Neural cell (in vitro differentiated cells): Measurements from ENCODE around the gene ZC2HC1B.
"Not testable (repeated sequence)": the region's sequence is repeated elsewhere in the genome, so short reads cannot be mapped to it uniquely, and the experiment has no call there.

Experiments
- EP300 ChIP-seq: fragments of 450-650 bp; conservative IDR thresholded peaks from 2 replicates; pipeline ENCODE4 v1.6.1; 2014; ENCODE audit warnings: antibody characterized with exemption, mild to moderate bottlenecking, moderate library complexity; ENCODE audit not compliant: poor library complexity, severe bottlenecking
- EZH2 ChIP-seq: fragments of 200-600, 300-800 bp; shearing (Covaris generic), sonication (generic); IDR thresholded peaks from 2 replicates; pipeline ENCODE4 v1.6.1; 2014; ENCODE audit warnings: antibody characterized with exemption, low read length, borderline replicate concordance, mild to moderate bottlenecking; ENCODE audit not compliant: insufficient read depth, poor library complexity, severe bottlenecking
- MXI1 ChIP-seq: fragments of 450-650 bp; conservative IDR thresholded peaks from 2 replicates; pipeline ENCODE4 v1.6.1; 2014; ENCODE audit warnings: antibody characterized with exemption, mild to moderate bottlenecking; ENCODE audit not compliant: poor library complexity, severe bottlenecking
- POLR2AphosphoS5 ChIP-seq: IDR thresholded peaks from 2 replicates; pipeline ENCODE4 v1.6.1; 2012
- REST ChIP-seq: IDR thresholded peaks from 2 replicates; pipeline ENCODE4 v1.6.1; 2012; ENCODE audit warnings: borderline replicate concordance
- SMC3 ChIP-seq: fragments of 450-650 bp; conservative IDR thresholded peaks from 2 replicates; pipeline ENCODE4 v1.6.1; 2014; ENCODE audit warnings: antibody characterized with exemption, mild to moderate bottlenecking, moderate library complexity; ENCODE audit not compliant: poor library complexity
- TAF1 ChIP-seq: IDR thresholded peaks from 2 replicates; pipeline ENCODE4 v1.6.1; 2012; ENCODE audit warnings: low read depth
- TF ChIP-seq, protein P1 (sequence below): fragments of 450-650 bp; IDR thresholded peaks from 2 replicates; pipeline ENCODE4 v1.5.1; 2014; ENCODE audit warnings: antibody characterized with exemption, mild to moderate bottlenecking, moderate library complexity; ENCODE audit not compliant: poor library complexity, severe bottlenecking

DNA sequence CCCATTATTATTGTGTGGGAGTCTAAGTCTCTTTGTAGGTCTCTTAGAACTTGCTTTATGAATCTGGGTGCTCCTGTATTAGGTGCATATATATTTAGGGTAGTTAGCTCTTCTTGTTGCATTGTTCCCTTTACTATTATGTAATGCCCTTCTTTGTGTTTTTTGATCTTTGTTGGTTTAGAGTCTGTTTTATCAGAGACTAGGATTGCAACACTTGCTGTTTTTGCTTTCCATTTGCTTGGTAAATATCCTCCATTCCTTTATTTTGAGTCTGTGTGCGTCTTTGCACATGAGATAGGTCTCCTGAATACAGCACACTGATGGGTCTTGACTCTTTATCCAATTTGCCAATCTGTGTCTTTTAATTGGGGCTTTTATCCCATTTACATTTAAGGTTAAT, 9.2 kb upstream of the ZC2HC1B start:
- TF ChIP-seq, protein P1, sequence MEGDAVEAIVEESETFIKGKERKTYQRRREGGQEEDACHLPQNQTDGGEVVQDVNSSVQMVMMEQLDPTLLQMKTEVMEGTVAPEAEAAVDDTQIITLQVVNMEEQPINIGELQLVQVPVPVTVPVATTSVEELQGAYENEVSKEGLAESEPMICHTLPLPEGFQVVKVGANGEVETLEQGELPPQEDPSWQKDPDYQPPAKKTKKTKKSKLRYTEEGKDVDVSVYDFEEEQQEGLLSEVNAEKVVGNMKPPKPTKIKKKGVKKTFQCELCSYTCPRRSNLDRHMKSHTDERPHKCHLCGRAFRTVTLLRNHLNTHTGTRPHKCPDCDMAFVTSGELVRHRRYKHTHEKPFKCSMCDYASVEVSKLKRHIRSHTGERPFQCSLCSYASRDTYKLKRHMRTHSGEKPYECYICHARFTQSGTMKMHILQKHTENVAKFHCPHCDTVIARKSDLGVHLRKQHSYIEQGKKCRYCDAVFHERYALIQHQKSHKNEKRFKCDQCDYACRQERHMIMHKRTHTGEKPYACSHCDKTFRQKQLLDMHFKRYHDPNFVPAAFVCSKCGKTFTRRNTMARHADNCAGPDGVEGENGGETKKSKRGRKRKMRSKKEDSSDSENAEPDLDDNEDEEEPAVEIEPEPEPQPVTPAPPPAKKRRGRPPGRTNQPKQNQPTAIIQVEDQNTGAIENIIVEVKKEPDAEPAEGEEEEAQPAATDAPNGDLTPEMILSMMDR: not testable (repeated sequence)
- not testable (repeated sequence) for TF ChIP-seq EZH2, POLR2AphosphoS5, EP300, SMC3, REST, TAF1, MXI1
